K562 (cell line): ENCODE data around the gene PSMD9. TPM values are rescaled to one million over a fixed set of nuclear protein-coding genes. Genes with fewer than 3 reads are reported as not detected.
A peak's percentile ranks its signal among the peaks of the same experiment; 100 is the strongest.

Source experiments
- ADNP ChIP-seq: fragments of 200-800 bp; sonication (Bioruptor generic); IDR thresholded peaks from 2 replicates; pipeline ENCODE4 v1.6.1; 2016; ENCODE audit warnings: missing genetic modification characterization, missing compliant biosample characterization
- CXXC5 ChIP-seq: fragments of 250-450 bp; sonication (Bioruptor Pico); IDR thresholded peaks from 2 replicates; pipeline ENCODE4 v1.8.0; 2022; ENCODE audit warnings: inconsistent platforms, mild to moderate bottlenecking, moderate library complexity
- FOXK2 ChIP-seq, 2 experiments: fragments of 450-650 bp; IDR thresholded peaks in 1 of 2; conservative IDR thresholded peaks in 1 of 2; 2 replicates each; pipeline ENCODE4 v1.6.1; 2016; ENCODE audit warnings: low read depth in 2 of 2, mild to moderate bottlenecking in 1 of 2
- HNRNPH1 ChIP-seq: fragments of 200-400 bp; formaldehyde crosslinking; optimal IDR thresholded peaks from 2 replicates; pipeline ENCODE3; 2017; ENCODE audit warnings: low read depth, mild to moderate bottlenecking, low read length, moderate library complexity
- LEF1 ChIP-seq: fragments of 450-650 bp; IDR thresholded peaks from 2 replicates; pipeline ENCODE4 v1.6.1; 2016; ENCODE audit warnings: mild to moderate bottlenecking
- MEF2A ChIP-seq: IDR thresholded peaks from 2 replicates; pipeline ENCODE4 v1.6.1; 2011; ENCODE audit warnings: low read depth, mild to moderate bottlenecking, low read length, moderate library complexity; ENCODE audit not compliant: control insufficient read depth
- MTA2 ChIP-seq: fragments of 450-650 bp; IDR thresholded peaks from 2 replicates; pipeline ENCODE4 v1.6.1; 2016; ENCODE audit warnings: low read depth
- NFE2L1 ChIP-seq: fragments of 450-650 bp; IDR thresholded peaks from 2 replicates; pipeline ENCODE4 v1.6.1; 2016; ENCODE audit warnings: missing genetic modification characterization, low read depth, mild to moderate bottlenecking, missing compliant biosample characterization, moderate library complexity, borderline replicate concordance
- PTBP1 ChIP-seq: fragments of 200-400 bp; formaldehyde crosslinking; IDR thresholded peaks from 2 replicates; pipeline ENCODE4 v1.6.1; 2017; ENCODE audit warnings: low read depth, low read length
- U2AF2 ChIP-seq: fragments of 200-400 bp; formaldehyde crosslinking; optimal IDR thresholded peaks from 2 replicates; pipeline ENCODE3; 2017; ENCODE audit warnings: low read depth, mild to moderate bottlenecking, low read length
- ZNF174 ChIP-seq: fragments of 250-450 bp; sonication (Bioruptor Pico); IDR thresholded peaks from 2 replicates; pipeline ENCODE4 v1.4.0; 2020; ENCODE audit warnings: mild to moderate bottlenecking
- ZNF354B ChIP-seq: fragments of 250-450 bp; sonication (Bioruptor Pico); IDR thresholded peaks from 2 replicates; pipeline ENCODE4 v1.4.0; 2020
- ZNF75A ChIP-seq: fragments of 450-650 bp; formaldehyde crosslinking; IDR thresholded peaks from 2 replicates; pipeline ENCODE4 v1.4.0; 2020; ENCODE audit warnings: mild to moderate bottlenecking
- ZSCAN32 ChIP-seq: fragments of 450-650 bp; formaldehyde crosslinking; IDR thresholded peaks from 2 replicates; pipeline ENCODE4 v1.4.0; 2020; ENCODE audit warnings: mild to moderate bottlenecking, moderate library complexity
- polyA plus RNA-seq, 8 experiments: library from polyadenylated mRNA; depleted of rRNA in 4 of 8; stranded (reverse) in 5 of 8; unstranded in 3 of 8; fragments of >200 nt; fragmentation: Nextera tagmentation in 2 of 8; fragmentation: Illumina TruSeq in 1 of 8; extraction: Ambion mirVana in 2 of 8; extraction: Trizol in 1 of 8; gene quantifications; 2 replicates each; pipeline versions ENCODE4 v1.2.1 to v1.2.3, GENCODE V29; 2011 to 2014; ENCODE audit warnings: inconsistent platforms in 1 of 8, missing spikeins in 1 of 8
- total RNA-seq, 7 experiments: library from RNA; depleted of rRNA in 6 of 7; stranded (reverse); fragments of >200 nt in 6 of 7; fragmentation: Illumina TruSeq in 2 of 7; extraction: Trizol in 2 of 7; gene quantifications; 2 replicates each; pipeline versions ENCODE4 v1.2.1 to v1.2.3, GENCODE V29; 2011 to 2021; ENCODE audit warnings: low replicate concordance in 1 of 7
- TF ChIP-seq, protein P1 (sequence below): sonication (generic); formaldehyde crosslinking; IDR thresholded peaks from 2 replicates; pipeline ENCODE4 v1.8.0; 2022; ENCODE audit warnings: missing genetic modification reagents, mild to moderate bottlenecking, moderate library complexity, borderline replicate concordance
- TF ChIP-seq, protein P2 (sequence below): fragments of 250-450 bp; sonication (Bioruptor Pico); IDR thresholded peaks from 2 replicates; pipeline ENCODE4 v1.8.0; 2022; ENCODE audit warnings: moderate library complexity, mild to moderate bottlenecking, inconsistent platforms
- TF ChIP-seq, protein P3 (sequence below): fragments of 450-650 bp; IDR thresholded peaks from 2 replicates; pipeline ENCODE4 v1.6.1; 2017; ENCODE audit warnings: antibody characterized with exemption
- TF ChIP-seq, protein P4 (sequence below), 3 experiments: IDR thresholded peaks in 2 of 3; conservative IDR thresholded peaks in 1 of 3; 2 replicates each; pipeline ENCODE4 v1.5.1; 2011 to 2012; ENCODE audit warnings: low read length in 3 of 3, mild to moderate bottlenecking in 3 of 3, control low read depth in 2 of 3, improper control_type of control experiment in 1 of 3, inconsistent platforms in 1 of 3, low read depth in 1 of 3, mixed read lengths in 1 of 3, moderate library complexity in 1 of 3; ENCODE audit not compliant: insufficient read depth in 2 of 3
- TF ChIP-seq, protein P5 (sequence below): fragments of 450-650 bp; formaldehyde crosslinking; IDR thresholded peaks from 2 replicates; pipeline ENCODE4 v1.4.0; 2022; ENCODE audit warnings: missing genetic modification characterization

PSMD9 gene
- total and polyA plus RNA-seq, 9 of the 15 experiments (the other 6 are each of a cell fraction or from before 2014, with no cell fraction given) = 12.2 to 143 (median 61.3) TPM

DNA sequence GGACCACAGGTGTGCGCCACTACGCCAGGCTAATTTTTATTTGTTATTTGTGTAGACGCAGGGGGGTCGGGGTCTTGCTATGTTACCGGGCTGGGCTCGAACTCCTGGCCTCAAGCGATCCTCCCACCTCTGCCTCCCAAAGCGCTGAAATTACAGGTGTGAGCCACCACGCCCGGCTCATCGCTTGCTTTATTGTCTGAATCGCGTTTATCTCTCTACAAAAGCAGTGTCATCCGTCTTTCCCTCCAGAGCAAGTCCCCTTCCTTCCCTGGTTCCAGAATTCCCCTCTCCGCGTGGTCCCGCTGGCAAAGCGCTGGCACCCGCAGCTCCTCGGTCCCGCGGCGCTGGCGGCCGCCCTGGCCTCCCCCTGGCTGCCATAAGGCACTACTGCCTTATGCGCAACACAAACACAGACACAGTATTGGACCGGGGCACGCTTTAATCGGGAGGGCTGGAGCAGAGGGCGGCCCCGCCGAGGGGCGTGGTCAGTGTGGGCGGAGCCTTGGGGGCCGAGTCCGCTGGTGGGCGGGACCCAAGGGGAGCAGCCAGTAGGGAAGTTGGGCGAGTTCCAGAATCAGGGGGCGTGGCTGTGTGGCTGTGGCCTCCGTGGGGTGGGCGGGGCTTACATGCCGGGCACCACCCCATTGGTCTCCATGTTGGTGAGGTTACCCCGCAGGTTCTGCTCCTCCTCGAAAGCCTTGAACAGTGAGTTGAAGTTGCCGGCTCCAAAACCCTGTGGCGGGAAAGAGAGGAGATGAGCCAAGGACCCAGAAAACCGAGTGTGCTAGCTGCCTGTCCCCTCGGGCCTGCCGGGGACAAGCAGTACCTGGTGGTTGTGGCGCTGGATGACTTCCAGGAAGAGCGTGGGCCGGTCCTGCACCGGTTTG lies 49.2 kb upstream of the PSMD9 start (continued):
- TF ChIP-seq, protein P1, sequence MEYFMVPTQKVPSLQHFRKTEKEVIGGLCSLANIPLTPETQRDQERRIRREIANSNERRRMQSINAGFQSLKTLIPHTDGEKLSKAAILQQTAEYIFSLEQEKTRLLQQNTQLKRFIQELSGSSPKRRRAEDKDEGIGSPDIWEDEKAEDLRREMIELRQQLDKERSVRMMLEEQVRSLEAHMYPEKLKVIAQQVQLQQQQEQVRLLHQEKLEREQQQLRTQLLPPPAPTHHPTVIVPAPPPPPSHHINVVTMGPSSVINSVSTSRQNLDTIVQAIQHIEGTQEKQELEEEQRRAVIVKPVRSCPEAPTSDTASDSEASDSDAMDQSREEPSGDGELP (CRISPR knock-in tag) = peak; percentile 89
- TF ChIP-seq MTA2 = peak; percentile 9; the same call in 1 of the 2 replicates
- TF ChIP-seq MEF2A = no peak
- no peak for TF ChIP-seq HNRNPH1
- TF ChIP-seq, protein P2, sequence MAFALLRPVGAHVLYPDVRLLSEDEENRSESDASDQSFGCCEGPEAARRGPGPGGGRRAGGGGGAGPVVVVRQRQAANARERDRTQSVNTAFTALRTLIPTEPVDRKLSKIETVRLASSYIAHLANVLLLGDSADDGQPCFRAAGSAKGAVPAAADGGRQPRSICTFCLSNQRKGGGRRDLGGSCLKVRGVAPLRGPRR (CRISPR knock-in tag) = no peak
- no peak for TF ChIP-seq ZNF354B (CRISPR knock-in tag)
- no peak for TF ChIP-seq U2AF2
- TF ChIP-seq ZNF75A (CRISPR knock-in tag) = no peak
- no peak for TF ChIP-seq PTBP1
- TF ChIP-seq LEF1 = no peak
- TF ChIP-seq, protein P3, sequence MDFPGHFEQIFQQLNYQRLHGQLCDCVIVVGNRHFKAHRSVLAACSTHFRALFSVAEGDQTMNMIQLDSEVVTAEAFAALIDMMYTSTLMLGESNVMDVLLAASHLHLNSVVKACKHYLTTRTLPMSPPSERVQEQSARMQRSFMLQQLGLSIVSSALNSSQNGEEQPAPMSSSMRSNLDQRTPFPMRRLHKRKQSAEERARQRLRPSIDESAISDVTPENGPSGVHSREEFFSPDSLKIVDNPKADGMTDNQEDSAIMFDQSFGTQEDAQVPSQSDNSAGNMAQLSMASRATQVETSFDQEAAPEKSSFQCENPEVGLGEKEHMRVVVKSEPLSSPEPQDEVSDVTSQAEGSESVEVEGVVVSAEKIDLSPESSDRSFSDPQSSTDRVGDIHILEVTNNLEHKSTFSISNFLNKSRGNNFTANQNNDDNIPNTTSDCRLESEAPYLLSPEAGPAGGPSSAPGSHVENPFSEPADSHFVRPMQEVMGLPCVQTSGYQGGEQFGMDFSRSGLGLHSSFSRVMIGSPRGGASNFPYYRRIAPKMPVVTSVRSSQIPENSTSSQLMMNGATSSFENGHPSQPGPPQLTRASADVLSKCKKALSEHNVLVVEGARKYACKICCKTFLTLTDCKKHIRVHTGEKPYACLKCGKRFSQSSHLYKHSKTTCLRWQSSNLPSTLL = no peak
- TF ChIP-seq CXXC5 (CRISPR knock-in tag) = 0 out of 2 replicates have a peak, but pooled peaks have one; percentile 43
- TF ChIP-seq ZSCAN32 = no peak
- TF ChIP-seq, protein P4, sequence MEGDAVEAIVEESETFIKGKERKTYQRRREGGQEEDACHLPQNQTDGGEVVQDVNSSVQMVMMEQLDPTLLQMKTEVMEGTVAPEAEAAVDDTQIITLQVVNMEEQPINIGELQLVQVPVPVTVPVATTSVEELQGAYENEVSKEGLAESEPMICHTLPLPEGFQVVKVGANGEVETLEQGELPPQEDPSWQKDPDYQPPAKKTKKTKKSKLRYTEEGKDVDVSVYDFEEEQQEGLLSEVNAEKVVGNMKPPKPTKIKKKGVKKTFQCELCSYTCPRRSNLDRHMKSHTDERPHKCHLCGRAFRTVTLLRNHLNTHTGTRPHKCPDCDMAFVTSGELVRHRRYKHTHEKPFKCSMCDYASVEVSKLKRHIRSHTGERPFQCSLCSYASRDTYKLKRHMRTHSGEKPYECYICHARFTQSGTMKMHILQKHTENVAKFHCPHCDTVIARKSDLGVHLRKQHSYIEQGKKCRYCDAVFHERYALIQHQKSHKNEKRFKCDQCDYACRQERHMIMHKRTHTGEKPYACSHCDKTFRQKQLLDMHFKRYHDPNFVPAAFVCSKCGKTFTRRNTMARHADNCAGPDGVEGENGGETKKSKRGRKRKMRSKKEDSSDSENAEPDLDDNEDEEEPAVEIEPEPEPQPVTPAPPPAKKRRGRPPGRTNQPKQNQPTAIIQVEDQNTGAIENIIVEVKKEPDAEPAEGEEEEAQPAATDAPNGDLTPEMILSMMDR (IDR thresholded peaks at IDR 0.05 in 2 of 3, conservative IDR thresholded peaks at IDR 0.05 in 1 of 3; ENCODE audit: insufficient read depth in 2 of 3, low read depth in 1 of 3, low read length in 3 of 3) = peak; percentile 58 to 77 (median 63); a peak in 5 of 6 replicates
- TF ChIP-seq NFE2L1 (tag) = no peak
- no peak for TF ChIP-seq ZNF174 (CRISPR knock-in tag)
- peak in 1 of 2 experiments; percentile 49; a peak in 3 of 4 replicates for TF ChIP-seq FOXK2 (conservative IDR thresholded peaks at IDR 0.05 in 1 of 2, IDR thresholded peaks at IDR 0.05 in 1 of 2; ENCODE audit: low read depth in 2 of 2)
- TF ChIP-seq, protein P5, sequence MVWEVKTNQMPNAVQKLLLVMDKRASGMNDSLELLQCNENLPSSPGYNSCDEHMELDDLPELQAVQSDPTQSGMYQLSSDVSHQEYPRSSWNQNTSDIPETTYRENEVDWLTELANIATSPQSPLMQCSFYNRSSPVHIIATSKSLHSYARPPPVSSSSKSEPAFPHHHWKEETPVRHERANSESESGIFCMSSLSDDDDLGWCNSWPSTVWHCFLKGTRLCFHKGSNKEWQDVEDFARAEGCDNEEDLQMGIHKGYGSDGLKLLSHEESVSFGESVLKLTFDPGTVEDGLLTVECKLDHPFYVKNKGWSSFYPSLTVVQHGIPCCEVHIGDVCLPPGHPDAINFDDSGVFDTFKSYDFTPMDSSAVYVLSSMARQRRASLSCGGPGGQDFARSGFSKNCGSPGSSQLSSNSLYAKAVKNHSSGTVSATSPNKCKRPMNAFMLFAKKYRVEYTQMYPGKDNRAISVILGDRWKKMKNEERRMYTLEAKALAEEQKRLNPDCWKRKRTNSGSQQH (CRISPR knock-in tag) = no peak
- TF ChIP-seq ADNP (tag) = peak; percentile 68; the same call in 1 of the 2 replicates
